ENCODE data around the gene NHSL2.

NHSL2 gene

GRCh38 chrX:71998836-71999509, 88.3 kb downstream of the NHSL2 start:
- peak; percentile 56 for TF ChIP-seq CTCF (IDR thresholded peaks at IDR 0.05)
- H3K27me3 Mint-ChIP-seq (ENCODE audit: low read depth, poor library complexity): peaks cover 9% of the 10 kb centered on the region
- DNase-seq: peak; percentile 25
- peaks cover 41% of the 10 kb centered on the region for H3K9me3 Mint-ChIP-seq
- H3K27ac Mint-ChIP-seq: no peak overlapping the region
- H3K4me3 Mint-ChIP-seq: no peak overlapping the region
- H3K4me1 Mint-ChIP-seq: peaks cover 30% of the 10 kb centered on the region
- no peaks in the 10 kb centered on the region for H3K36me3 Mint-ChIP-seq (ENCODE audit: low read depth)

DNA sequence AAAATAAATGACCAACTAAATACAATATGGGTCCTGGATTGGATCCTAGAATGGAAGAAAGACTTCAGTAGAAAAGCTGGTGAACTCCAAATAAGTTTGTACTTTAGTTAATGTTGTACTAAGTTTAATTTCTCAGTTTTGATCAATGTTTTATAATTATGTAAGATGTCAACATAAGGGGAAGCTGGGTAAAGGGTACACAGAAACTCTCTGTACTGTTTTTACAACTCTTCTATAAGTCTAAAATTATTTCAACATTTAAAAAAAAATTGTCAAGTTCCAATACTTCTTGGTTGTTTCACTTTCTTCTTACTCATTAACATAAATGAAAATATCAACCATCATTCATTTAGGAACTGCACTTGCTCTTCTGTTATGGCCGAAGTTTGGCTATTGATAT, 88.9 kb downstream of the NHSL2 start:
- peaks cover 35% of the 10 kb centered on the region for H3K9me3 Mint-ChIP-seq
- no peaks in the 10 kb centered on the region for H3K36me3 Mint-ChIP-seq (ENCODE audit: low read depth)
- H3K27ac Mint-ChIP-seq: no peak overlapping the region
- H3K27me3 Mint-ChIP-seq (ENCODE audit: low read depth, poor library complexity): peaks cover 9% of the 10 kb centered on the region
- peaks cover 32% of the 10 kb centered on the region for H3K4me1 Mint-ChIP-seq
- TF ChIP-seq CTCF (IDR thresholded peaks at IDR 0.05): no peak
- no peak for DNase-seq
- H3K4me3 Mint-ChIP-seq: no peak overlapping the region

DNA sequence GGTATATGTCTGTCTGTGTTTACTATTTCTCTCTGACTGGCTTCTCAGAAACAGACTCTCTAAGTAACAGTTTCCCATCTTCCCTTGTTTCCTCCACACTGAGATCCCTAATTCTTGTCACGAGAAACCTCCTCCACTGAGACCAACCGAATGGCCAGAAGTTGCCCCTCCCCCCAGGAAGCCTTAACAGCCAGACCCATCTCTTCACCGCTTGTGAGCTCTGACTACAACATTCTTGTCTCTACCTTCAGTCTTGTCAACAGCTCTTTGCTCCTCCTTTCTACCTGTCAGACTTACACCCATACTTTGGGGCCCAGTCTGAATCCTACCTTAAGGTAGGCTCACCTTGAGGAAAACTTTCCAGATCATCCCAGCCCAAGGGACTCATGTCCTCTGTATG, 90.8 kb downstream of the NHSL2 start:
- peaks cover 39% of the 10 kb centered on the region for H3K4me1 Mint-ChIP-seq

DNA sequence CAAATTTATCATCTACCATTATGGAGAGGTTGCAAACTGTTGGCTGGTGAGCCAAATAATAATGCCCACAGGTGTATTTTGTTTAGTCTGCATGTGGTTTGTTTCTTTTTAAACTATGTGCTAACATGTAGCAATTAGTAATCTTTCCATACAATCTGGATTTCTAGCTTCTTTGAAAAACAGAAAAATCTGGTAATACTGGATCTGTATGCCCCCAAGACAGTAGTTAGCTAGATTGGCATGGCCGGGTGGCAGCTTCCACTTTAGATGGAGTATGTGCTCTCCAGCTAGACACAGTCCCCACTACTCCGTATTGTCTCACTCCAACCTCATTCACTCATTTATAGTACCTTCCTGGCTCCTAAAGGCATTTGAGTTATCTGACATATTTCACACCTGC, 91.3 kb downstream of the NHSL2 start:
- Mint-ChIP-seq H3K9me3 (peaks cover 37% of the 10 kb centered on the region), H3K4me1 (peaks cover 42% of the 10 kb centered on the region), H3K36me3 (ENCODE audit: low read depth) (no peaks in the 10 kb centered on the region), H3K27ac (no peak overlapping the region), H3K27me3 (ENCODE audit: low read depth, poor library complexity) (peaks cover 3% of the 10 kb centered on the region), H3K4me3 (no peak overlapping the region)
- DNase-seq: no peak
- TF ChIP-seq CTCF (IDR thresholded peaks at IDR 0.05): no peak

More for the DNA sequence above, 90.8 kb downstream of the NHSL2 start:
- H3K27me3 Mint-ChIP-seq (ENCODE audit: low read depth, poor library complexity): peaks cover 3% of the 10 kb centered on the region
- no peak overlapping the region for H3K27ac Mint-ChIP-seq
- H3K4me3 Mint-ChIP-seq: no peak overlapping the region
- H3K9me3 Mint-ChIP-seq: peaks cover 33% of the 10 kb centered on the region
- no peak for DNase-seq
- TF ChIP-seq CTCF (IDR thresholded peaks at IDR 0.05): no peak
- no peaks in the 10 kb centered on the region for H3K36me3 Mint-ChIP-seq (ENCODE audit: low read depth)

DNA sequence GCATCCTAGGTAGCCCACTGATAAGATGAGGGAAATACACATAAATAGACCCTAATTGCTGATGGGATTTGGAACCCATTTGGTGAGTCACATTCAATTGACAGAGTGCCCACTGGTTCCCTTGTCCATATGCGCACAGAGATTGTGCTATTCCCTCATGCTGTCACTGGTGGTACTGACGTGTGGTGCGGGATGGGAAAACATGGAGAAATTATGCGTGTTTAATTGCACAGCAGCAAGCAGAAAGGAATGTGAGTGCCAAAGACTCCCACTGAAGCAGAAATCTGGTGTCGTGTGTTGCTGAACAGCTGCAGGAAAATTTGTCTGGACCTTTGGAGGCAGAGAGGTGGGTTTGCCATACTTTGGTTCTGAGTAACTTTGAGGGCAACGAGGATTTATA, 92.2 kb downstream of the NHSL2 start:
- no peak overlapping the region for H3K4me3 Mint-ChIP-seq
- no peaks in the 10 kb centered on the region for H3K36me3 Mint-ChIP-seq (ENCODE audit: low read depth)
- peaks cover 34% of the 10 kb centered on the region for H3K9me3 Mint-ChIP-seq
- DNase-seq: no peak
- no peak overlapping the region for H3K27ac Mint-ChIP-seq
- peaks cover 6% of the 10 kb centered on the region for H3K27me3 Mint-ChIP-seq (ENCODE audit: low read depth, poor library complexity)
- peaks cover 46% of the 10 kb centered on the region for H3K4me1 Mint-ChIP-seq
- TF ChIP-seq CTCF (IDR thresholded peaks at IDR 0.05): no peak
